Endothelial cell of umbilical vein (primary cell): ENCODE data around the gene LRRC8D. TPM values are rescaled to one million over a fixed set of nuclear protein-coding genes. Genes with fewer than 3 reads are reported as not detected.

Experiments used
- BruUV-seq: library from RNA; stranded (reverse); fragments of 400-500 nt; replicated peaks from 2 replicates; lab custom pipeline; 2021; lab: Mats Ljungman, UMichigan
- CTCF ChIA-PET: fragments of 300-600, 350-600 bp; sonication (Branson Sonifier 250); formaldehyde crosslinking; loops from one replicate; lab custom pipeline; 2021; ENCODE audit warnings: antibody characterized with exemption, inconsistent platforms; lab: Charles Lee
- POLR2A ChIA-PET: fragments of 300-600, 350-600 bp; sonication (Branson Sonifier 250); formaldehyde crosslinking; loops from one replicate; lab custom pipeline; 2021; ENCODE audit warnings: antibody characterized with exemption, inconsistent platforms; lab: Charles Lee
- DNase-seq: peaks from one replicate; pipeline ENCODE4 v3.0.0-alpha.2; 2011; ENCODE audit warnings: low read depth, low spot score
- FAIRE-seq: peaks from 2 replicates; lab custom pipeline; 2011; peaks lifted over from hg19 to GRCh38; lab: Jason Lieb, UNC
- H2AFZ ChIP-seq: 2 replicates; pipeline ENCODE4 v1.6.0; 2012; ENCODE audit warnings: low read depth, low read length, control low read depth, inconsistent platforms
- H3K27ac ChIP-seq: 2 replicates; pipeline ENCODE4 v1.5.1; 2011; ENCODE audit warnings: low read depth, mild to moderate bottlenecking, control low read depth, low read length, moderate library complexity; ENCODE audit not compliant: insufficient read depth
- H3K27me3 ChIP-seq, 2 experiments: 2 replicates each; pipeline versions ENCODE4 v1.6.0 to v1.6.1; 2011; ENCODE audit warnings: low read length in 2 of 2, mixed read lengths in 1 of 2; ENCODE audit not compliant: control insufficient read depth in 2 of 2, insufficient read depth in 2 of 2
- H3K36me3 ChIP-seq, 2 experiments: 2 replicates in 1 of 2; 3 replicates in 1 of 2; pipeline ENCODE4 v1.5.1; 2011; ENCODE audit warnings: low read length in 2 of 2, mild to moderate bottlenecking in 1 of 2, moderate library complexity in 1 of 2; ENCODE audit not compliant: control insufficient read depth in 2 of 2, insufficient read depth in 2 of 2; ENCODE audit errors: extremely low read depth in 1 of 2
- H3K4me1 ChIP-seq: 3 replicates; pipeline ENCODE4 v1.5.1; 2011; ENCODE audit warnings: mild to moderate bottlenecking, low read length; ENCODE audit not compliant: control insufficient read depth, insufficient read depth; ENCODE audit errors: extremely low read depth
- H3K4me2 ChIP-seq: 2 replicates; pipeline ENCODE4 v1.6.1; 2011; ENCODE audit warnings: low read length, control low read depth, mixed read lengths; ENCODE audit not compliant: insufficient read depth
- H3K4me3 ChIP-seq, 3 experiments: fragments of 200-600 bp in 1 of 3; sonication (generic), shearing (Covaris generic) in 1 of 3; replicated peaks in 1 of 3; 2 replicates each; pipeline ENCODE4 v1.5.1; 2011 to 2016; ENCODE audit warnings: control low read depth in 3 of 3, low read length in 3 of 3, mild to moderate bottlenecking in 2 of 3, inconsistent platforms in 1 of 3, low read depth in 1 of 3, moderate library complexity in 1 of 3; ENCODE audit not compliant: insufficient read depth in 1 of 3
- H3K79me2 ChIP-seq: 2 replicates; pipeline ENCODE4 v1.6.0; 2012; ENCODE audit warnings: low read length, inconsistent platforms; ENCODE audit not compliant: control insufficient read depth, insufficient read depth
- H3K9ac ChIP-seq: replicated peaks from 2 replicates; pipeline ENCODE3; 2011; ENCODE audit warnings: low read length, control low read depth; ENCODE audit not compliant: insufficient read depth; ENCODE audit errors: extremely low read depth
- H3K9me1 ChIP-seq: replicated peaks from 3 replicates; pipeline ENCODE4 v1.6.0; 2011; ENCODE audit warnings: mild to moderate bottlenecking, low read length; ENCODE audit not compliant: control insufficient read depth, insufficient read depth; ENCODE audit errors: extremely low read depth
- H3K9me3 ChIP-seq: replicated peaks from 2 replicates; pipeline ENCODE4 v1.5.1; 2012; ENCODE audit warnings: low read length, inconsistent platforms; ENCODE audit not compliant: control insufficient read depth, insufficient read depth
- H4K20me1 ChIP-seq: replicated peaks from 2 replicates; pipeline ENCODE3; 2011; ENCODE audit warnings: mild to moderate bottlenecking, low read length; ENCODE audit not compliant: control insufficient read depth, insufficient read depth; ENCODE audit errors: extremely low read depth
- EZH2 ChIP-seq: IDR thresholded peaks from 2 replicates; pipeline ENCODE4 v1.6.1; 2012; ENCODE audit warnings: borderline replicate concordance, low read depth, mild to moderate bottlenecking, moderate library complexity, low read length, inconsistent platforms; ENCODE audit not compliant: severe bottlenecking
- FOS ChIP-seq: IDR thresholded peaks from 2 replicates; pipeline ENCODE4 v1.6.1; 2011; ENCODE audit warnings: mild to moderate bottlenecking, low read length, moderate library complexity, borderline replicate concordance; ENCODE audit not compliant: insufficient read depth
- GATA2 ChIP-seq: IDR thresholded peaks from 2 replicates; pipeline ENCODE4 v1.7.0; 2011; ENCODE audit warnings: low read depth, mild to moderate bottlenecking, moderate library complexity, mixed read lengths, low read length; ENCODE audit not compliant: insufficient read length, insufficient read depth
- JUN ChIP-seq: IDR thresholded peaks from 2 replicates; pipeline ENCODE4 v1.6.1; 2011; ENCODE audit warnings: borderline replicate concordance, low read depth; ENCODE audit not compliant: insufficient read length, insufficient read depth
- MYC ChIP-seq: IDR thresholded peaks from one replicate; pipeline ENCODE4 v1.6.1; 2011; ENCODE audit warnings: mild to moderate bottlenecking, low read depth, low read length
- POLR2A ChIP-seq: IDR thresholded peaks from 2 replicates; pipeline ENCODE4 v1.6.1; 2012; ENCODE audit warnings: low read depth, mild to moderate bottlenecking, control low read depth, low read length
- POLR2AphosphoS5 ChIP-seq: IDR thresholded peaks from 2 replicates; pipeline ENCODE4 v1.6.1; 2012; ENCODE audit warnings: low read depth, mild to moderate bottlenecking, control low read depth, low read length, moderate library complexity; ENCODE audit not compliant: insufficient read depth
- dilution Hi-C: fragments of 300-500 bp; cut with MboI; formaldehyde crosslinking; loops from one replicate; pipeline ENCODE4 v1.15.0; 2019; ENCODE audit warnings: low sequenced_read_pairs; ENCODE audit not compliant: extremely low pct_ligation_motif_present
- intact Hi-C: fragments of 100-400 bp; cut with micrococcal nuclease; formaldehyde crosslinking; loops from one replicate; pipeline ENCODE4 v1.10.0; 2022
- polyA plus RNA-seq, 4 experiments: library from polyadenylated mRNA; depleted of rRNA in 3 of 4; stranded (reverse) in 3 of 4; unstranded in 1 of 4; fragments of >200 nt; gene quantifications; 2 replicates each; pipeline versions ENCODE4 v1.2.1 to v1.2.3, GENCODE V29; 2011 to 2012; ENCODE audit warnings: missing spikeins in 1 of 4
- total RNA-seq: library from RNA; stranded (reverse); gene quantifications from 2 replicates; pipeline ENCODE4 v1.2.3, GENCODE V29; 2021
- TF ChIP-seq, protein P1 (sequence below), 2 donors: IDR thresholded peaks; 1 replicate in 1 of 2; 2 replicates in 1 of 2; pipeline ENCODE4 v1.5.1; 2011; ENCODE audit warnings: low read length in 2 of 2, mild to moderate bottlenecking in 2 of 2, moderate library complexity in 2 of 2, control low read depth in 1 of 2, inconsistent platforms in 1 of 2, low read depth in 1 of 2; ENCODE audit not compliant: insufficient read depth in 1 of 2; ENCODE audit errors: extremely low read depth in 1 of 2
- TF ChIP-seq, protein P2 (sequence below): IDR thresholded peaks from 2 replicates; pipeline ENCODE4 v1.6.1; 2011; ENCODE audit not compliant: insufficient read depth, insufficient read length

The LRRC8D gene
- total and polyA plus RNA-seq, 2 donors (not counting 3 experiments of a cell fraction or from before 2014, with no cell fraction given): 31.9 to 37.7 TPM

DNA sequence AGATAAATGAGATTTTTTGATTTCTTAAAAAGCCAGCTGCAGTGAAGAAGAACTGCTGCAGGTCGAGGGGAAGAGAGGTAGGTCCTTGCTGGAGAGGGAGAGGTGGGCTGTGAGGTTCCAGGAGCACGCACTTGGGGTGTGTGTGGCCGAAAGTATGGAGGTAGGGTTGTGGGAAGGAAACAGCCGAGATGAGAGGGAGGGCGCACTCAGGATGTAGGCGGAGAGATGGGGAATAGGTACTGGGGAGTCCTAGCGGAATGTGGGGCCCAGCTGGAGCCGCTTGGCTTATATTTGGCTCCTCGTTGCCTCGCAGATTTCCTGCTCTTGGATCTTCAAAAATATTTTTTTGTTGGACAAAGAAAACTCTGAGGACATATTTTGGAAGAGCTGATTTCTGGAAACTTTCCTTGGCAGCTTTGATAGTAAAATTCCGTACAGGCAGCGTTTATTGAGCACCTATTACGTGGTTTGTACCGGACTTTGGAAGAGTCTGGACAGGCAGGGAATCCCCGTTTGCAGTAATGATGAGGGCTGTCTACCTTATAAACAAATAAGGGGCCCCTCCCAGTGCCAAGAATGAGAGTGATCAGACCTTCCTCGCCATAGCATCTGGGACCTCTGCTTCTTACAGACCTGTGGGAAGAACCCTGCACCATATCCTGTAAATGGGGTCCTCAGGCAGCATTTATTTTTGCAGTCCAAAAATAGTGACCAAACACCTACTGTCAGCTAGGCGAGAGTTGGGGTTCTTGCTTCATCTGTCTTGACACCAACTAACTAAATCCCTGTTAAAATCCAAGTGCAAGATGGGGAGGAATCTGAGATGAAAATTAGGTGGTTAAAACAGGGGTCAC lies 1.5 kb downstream of the LRRC8D start:
- H3K36me3 ChIP-seq: no peaks in the 10 kb centered on the region
- H3K9me1 ChIP-seq: no peaks in the 10 kb centered on the region
- no peak for TF ChIP-seq POLR2A
- TF ChIP-seq FOS: no peak
- TF ChIP-seq, protein P1, sequence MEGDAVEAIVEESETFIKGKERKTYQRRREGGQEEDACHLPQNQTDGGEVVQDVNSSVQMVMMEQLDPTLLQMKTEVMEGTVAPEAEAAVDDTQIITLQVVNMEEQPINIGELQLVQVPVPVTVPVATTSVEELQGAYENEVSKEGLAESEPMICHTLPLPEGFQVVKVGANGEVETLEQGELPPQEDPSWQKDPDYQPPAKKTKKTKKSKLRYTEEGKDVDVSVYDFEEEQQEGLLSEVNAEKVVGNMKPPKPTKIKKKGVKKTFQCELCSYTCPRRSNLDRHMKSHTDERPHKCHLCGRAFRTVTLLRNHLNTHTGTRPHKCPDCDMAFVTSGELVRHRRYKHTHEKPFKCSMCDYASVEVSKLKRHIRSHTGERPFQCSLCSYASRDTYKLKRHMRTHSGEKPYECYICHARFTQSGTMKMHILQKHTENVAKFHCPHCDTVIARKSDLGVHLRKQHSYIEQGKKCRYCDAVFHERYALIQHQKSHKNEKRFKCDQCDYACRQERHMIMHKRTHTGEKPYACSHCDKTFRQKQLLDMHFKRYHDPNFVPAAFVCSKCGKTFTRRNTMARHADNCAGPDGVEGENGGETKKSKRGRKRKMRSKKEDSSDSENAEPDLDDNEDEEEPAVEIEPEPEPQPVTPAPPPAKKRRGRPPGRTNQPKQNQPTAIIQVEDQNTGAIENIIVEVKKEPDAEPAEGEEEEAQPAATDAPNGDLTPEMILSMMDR (IDR thresholded peaks at IDR 0.05; ENCODE audit: extremely low read depth in 1 of 2, insufficient read depth in 1 of 2, low read depth in 1 of 2, low read length in 2 of 2): no peak
- TF ChIP-seq JUN: no peak
- TF ChIP-seq MYC: no peak
- TF ChIP-seq POLR2AphosphoS5: no peak
- TF ChIP-seq GATA2: no peak
- TF ChIP-seq, protein P2, sequence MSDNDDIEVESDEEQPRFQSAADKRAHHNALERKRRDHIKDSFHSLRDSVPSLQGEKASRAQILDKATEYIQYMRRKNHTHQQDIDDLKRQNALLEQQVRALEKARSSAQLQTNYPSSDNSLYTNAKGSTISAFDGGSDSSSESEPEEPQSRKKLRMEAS: no peak
- no peak for TF ChIP-seq EZH2
- no peaks in the 10 kb centered on the region for H4K20me1 ChIP-seq
- CTCF ChIA-PET: interaction anchor here (0.9 to 1.6 kb wide), 3 partner anchors 11 to 18 kb away, joined by 3 to 6 read pairs (median 4); no protein-coding TSS in a partner anchor
- dilution Hi-C loops (no loop called here), intact Hi-C loops (no loop called here)
- no peak for DNase-seq
- peaks cover 0 to 1% of the 10 kb centered on the region in 2 experiments for H3K27me3 ChIP-seq
- H3K4me1 ChIP-seq: peaks cover 11% of the 10 kb centered on the region
- POLR2A ChIA-PET: no interaction called here
- no peak for FAIRE-seq
- H3K79me2 ChIP-seq: no peaks in the 10 kb centered on the region
- no peaks in the 10 kb centered on the region for H3K9me3 ChIP-seq
- peak overlapping the region; percentile 48 for H3K4me2 ChIP-seq
- H2AFZ ChIP-seq: peak overlapping the region; percentile 96
- no peak overlapping the region for H3K27ac ChIP-seq
- H3K4me3 ChIP-seq: peak overlapping the region in 2 of 3 experiments; percentile 70 to 74
- H3K9ac ChIP-seq: no peak overlapping the region
- BruUV-seq: TSS peak; percentile 38
